PFSK-1 (cell line): Measurements from ENCODE around the gene MYO5B.

Experiments
- POLR2AphosphoS5 ChIP-seq: IDR thresholded peaks from 2 replicates; pipeline ENCODE4 v1.6.1; 2012; ENCODE audit warnings: low read depth, mild to moderate bottlenecking, control low read depth, low read length, moderate library complexity
- SIN3A ChIP-seq: IDR thresholded peaks from 2 replicates; pipeline ENCODE4 v1.6.1; 2012; ENCODE audit warnings: mild to moderate bottlenecking, low read length, moderate library complexity, borderline replicate concordance; ENCODE audit not compliant: insufficient read depth

GRCh38 chr18:49924293-49924983 is 270.5 kb downstream of the MYO5B start:
- TF ChIP-seq SIN3A (no peak), POLR2AphosphoS5 (no peak)
